Lung (tissue), 12 donors: Measurements from ENCODE around the gene MMP14. TPM values are rescaled to one million over a fixed set of nuclear protein-coding genes. Genes with fewer than 3 reads are reported as not detected.

ENCODE experiments used
- ATAC-seq: fragments of 200-7000 bp; cut with Tn5 transposase; one replicate; pipeline ENCODE4 v1.9.1; 2020; ENCODE audit warnings: moderate number of reproducible peaks; ENCODE audit not compliant: insufficient read depth, low FRiP score
- DNase-seq, 3 donors: peaks; one replicate each; pipeline ENCODE4 v3.0.0-alpha.2; 2013 to 2017
- H3K27ac ChIP-seq, 2 donors: one replicate each; pipeline ENCODE4 v1.5.1; 2013; ENCODE audit warnings: mild to moderate bottlenecking in 2 of 2, moderate library complexity in 2 of 2, control low read depth in 1 of 2, inconsistent platforms in 1 of 2, low read depth in 1 of 2, low read length in 1 of 2
- H3K27me3 ChIP-seq, 3 donors: one replicate each; pipeline ENCODE4 v1.5.1; 2013; ENCODE audit warnings: low read length in 2 of 3; ENCODE audit not compliant: control insufficient read depth in 3 of 3, insufficient read depth in 3 of 3
- H3K36me3 ChIP-seq, 4 donors: one replicate each; pipeline ENCODE4 v1.5.1; 2013; ENCODE audit warnings: low read length in 4 of 4, mild to moderate bottlenecking in 1 of 4, moderate library complexity in 1 of 4; ENCODE audit not compliant: control insufficient read depth in 4 of 4, insufficient read depth in 4 of 4
- H3K4me1 ChIP-seq, 5 donors: one replicate each; pipeline ENCODE4 v1.5.1; 2013; ENCODE audit warnings: low read length in 5 of 5, mild to moderate bottlenecking in 2 of 5, moderate library complexity in 1 of 5; ENCODE audit not compliant: control insufficient read depth in 5 of 5, insufficient read depth in 5 of 5
- H3K4me3 ChIP-seq: one replicate; pipeline ENCODE4 v1.5.1; 2013; ENCODE audit warnings: mild to moderate bottlenecking, control low read depth, moderate library complexity
- H3K9ac ChIP-seq, 2 donors: one replicate each; pipeline ENCODE4 v1.5.1; 2013; ENCODE audit warnings: low read length in 2 of 2, control low read depth in 1 of 2; ENCODE audit not compliant: insufficient read depth in 1 of 2
- H3K9me3 ChIP-seq, 4 donors: one replicate each; pipeline ENCODE4 v1.5.1; 2013; ENCODE audit warnings: low read length in 3 of 4, mild to moderate bottlenecking in 1 of 4, moderate library complexity in 1 of 4; ENCODE audit not compliant: control insufficient read depth in 4 of 4, insufficient read depth in 3 of 4
- CTCF ChIP-seq: IDR thresholded peaks from 2 replicates; pipeline ENCODE4 v1.5.1; 2012; ENCODE audit warnings: mild to moderate bottlenecking; ENCODE audit errors: control extremely low read depth, extremely low read depth
- WGBS, 2 donors: extraction: QIAGEN DNeasy Blood & Tissue Kit; methylation state at CpG; one replicate each; pipeline ENCODE4 v1.1.7; 2013; 5-methylcytosine and 5-hydroxymethylcytosine counted together
- polyA plus RNA-seq, 2 donors: library from polyadenylated mRNA; stranded (reverse); fragments of 200-250 nt; gene quantifications; one replicate each; pipeline ENCODE4 v1.2.1, GENCODE V29; 2013
- total RNA-seq, 2 donors: library from RNA; depleted of rRNA in 1 of 2; stranded (reverse); fragments of >200 nt in 1 of 2; gene quantifications; one replicate each; pipeline ENCODE4 v1.2.1, GENCODE V29; 2014 to 2021
- donor health status: control.
- donor health status: control.
- donor health status: Bipolar disorder and iron deficiency.
- donor health status: healthy.
- donor health status: DM: yes; HTN: yes; CAD: no.

Gene MMP14
- total and polyA plus RNA-seq, 4 donors: 121 to 162 (median 135) TPM

GRCh38 chr14:22843123-22843925 is 6.9 kb downstream of the MMP14 start:
- Histone ChIP-seq H3K36me3 (peaks cover 0 to 62% (median 51%) of the 10 kb centered on the region in 4 donors), H3K27ac (no peak overlapping the region), H3K4me1 (peaks cover 0 to 37% (median 26%) of the 10 kb centered on the region in 5 donors), H3K27me3 (no peaks in the 10 kb centered on the region), H3K9ac (no peak overlapping the region), H3K4me3 (no peak overlapping the region), H3K9me3 (peaks cover 0 to 2% (median 0%) of the 10 kb centered on the region in 4 donors)
- ATAC-seq (no peak), DNase-seq (no peak)
- WGBS, 2 donors: 86 to 92% methylated on average over 21 of the region's 21 CpGs
- no peak for TF ChIP-seq CTCF

- TF ChIP-seq CTCF: no peak
- Histone ChIP-seq H3K36me3 (peaks cover 0 to 58% (median 51%) of the 10 kb centered on the region in 4 donors), H3K4me1 (peaks cover 0 to 37% (median 21%) of the 10 kb centered on the region in 5 donors), H3K27me3 (no peaks in the 10 kb centered on the region), H3K4me3 (no peak overlapping the region), H3K9me3 (peaks cover 0 to 2% (median 0%) of the 10 kb centered on the region in 4 donors), H3K27ac (no peak overlapping the region), H3K9ac (no peak overlapping the region)
- DNase-seq (no peak), ATAC-seq (no peak)
- 93 to 95% methylated on average over 22 of the region's 22 CpGs for WGBS, 2 donors
Observed at GRCh38 chr14:22844221-22845102, 8.1 kb downstream of the MMP14 start.

GRCh38 chr14:22845103-22845394 is 8.7 kb downstream of the MMP14 start:
- 92 to 93% methylated on average over 9 of the region's 9 CpGs for WGBS, 2 donors
- no peak for DNase-seq
- H3K36me3 ChIP-seq: peaks cover 0 to 55% (median 51%) of the 10 kb centered on the region in 4 donors

More at GRCh38 chr14:22845103-22845394, 8.7 kb downstream of the MMP14 start:
- H3K27ac ChIP-seq: no peak overlapping the region
- TF ChIP-seq CTCF: no peak
- no peak for ATAC-seq
- peaks cover 0 to 2% (median 0%) of the 10 kb centered on the region in 4 donors for H3K9me3 ChIP-seq
- no peak overlapping the region for H3K4me3 ChIP-seq
- H3K9ac ChIP-seq: peak overlapping the region in 1 of 2 donors; percentile 19
- peaks cover 0 to 39% (median 25%) of the 10 kb centered on the region in 5 donors for H3K4me1 ChIP-seq
- no peaks in the 10 kb centered on the region for H3K27me3 ChIP-seq
